ENCODE results near the gene RTRAF. TPM values are rescaled to one million over a fixed set of nuclear protein-coding genes. Genes with fewer than 3 reads are reported as not detected.

RTRAF gene
- total RNA-seq, 1 donor from 2014 or later: 155 TPM

DNA sequence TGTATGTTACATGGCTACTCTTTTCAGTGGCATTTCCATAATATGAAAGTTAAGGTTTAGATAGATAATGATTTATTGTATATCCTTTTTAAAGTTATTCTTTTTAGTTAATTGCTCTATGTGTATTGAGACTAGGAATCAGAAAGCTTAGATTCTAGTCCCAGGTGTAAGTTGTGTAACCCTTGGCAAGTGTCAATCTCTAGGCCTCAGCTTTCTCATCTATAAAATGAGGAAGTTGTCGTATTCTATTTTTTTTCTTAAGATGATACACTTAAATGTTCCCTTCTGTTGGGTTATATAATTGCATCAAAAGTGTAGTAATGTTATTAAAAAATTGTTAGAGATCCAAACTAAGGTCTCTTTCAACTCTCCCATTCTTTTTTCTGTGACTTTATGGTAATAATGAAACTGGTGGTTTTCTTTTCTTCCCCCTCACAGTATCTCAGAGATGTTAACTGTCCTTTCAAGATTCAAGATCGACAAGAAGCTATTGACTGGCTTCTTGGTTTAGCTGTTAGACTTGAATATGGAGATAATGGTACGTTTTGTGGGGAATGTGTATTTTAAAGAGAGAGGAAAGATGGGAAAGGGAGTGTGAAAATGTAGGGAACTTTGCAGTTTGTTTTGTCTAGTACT, 4.1 kb downstream of the RTRAF start:
- DNase-seq (ENCODE audit: low read depth in 2 of 2): no peak

DNA sequence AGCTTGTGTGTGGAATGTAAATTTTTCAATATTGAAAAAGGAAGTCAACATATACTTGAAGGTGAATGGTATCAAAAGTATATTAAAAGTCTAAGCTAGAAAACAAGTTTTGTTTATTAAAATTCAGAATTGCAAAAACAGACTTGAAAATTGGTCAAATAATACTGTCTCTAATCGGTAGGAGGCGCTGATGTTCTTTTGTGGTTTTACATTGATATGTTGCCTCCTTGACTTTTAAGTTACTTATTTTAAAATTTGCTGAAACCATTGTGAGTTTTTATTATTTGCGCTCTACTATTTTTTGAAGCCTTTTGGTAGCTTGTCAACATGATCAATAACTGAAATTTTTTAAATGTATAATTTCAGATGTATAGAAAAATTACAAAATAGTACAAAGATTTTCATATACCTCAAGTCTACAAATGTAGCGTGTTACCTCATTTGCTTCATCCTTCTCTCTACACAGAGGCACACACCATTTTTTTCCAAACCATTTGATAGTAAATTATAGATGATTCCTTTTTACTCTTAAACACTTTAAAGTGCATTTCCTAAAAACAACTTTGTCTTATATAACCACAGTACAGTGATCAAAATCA, 6.9 kb downstream of the RTRAF start:
- DNase-seq (ENCODE audit: low read depth in 2 of 2): peak; percentile 66 to 75

DNA sequence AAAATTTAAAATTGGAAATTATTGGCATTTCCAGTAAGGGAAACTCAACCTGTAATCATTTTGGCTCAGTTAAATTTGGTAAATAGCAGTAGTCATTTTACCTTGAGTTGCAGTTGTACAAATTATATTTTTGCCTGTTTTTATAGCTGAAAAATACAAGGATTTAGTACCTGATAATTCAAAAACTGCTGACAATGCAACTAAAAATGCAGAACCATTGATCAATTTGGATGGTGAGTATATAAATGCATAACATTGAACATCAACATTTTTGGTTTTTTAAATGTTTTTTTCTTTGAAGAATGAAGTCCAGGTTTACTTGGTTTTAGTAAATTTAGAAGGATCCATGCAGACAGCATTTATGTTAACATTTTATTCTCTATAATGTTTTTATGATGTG, 9.0 kb downstream of the RTRAF start:
- no peak for DNase-seq (ENCODE audit: low read depth in 2 of 2)

DNA sequence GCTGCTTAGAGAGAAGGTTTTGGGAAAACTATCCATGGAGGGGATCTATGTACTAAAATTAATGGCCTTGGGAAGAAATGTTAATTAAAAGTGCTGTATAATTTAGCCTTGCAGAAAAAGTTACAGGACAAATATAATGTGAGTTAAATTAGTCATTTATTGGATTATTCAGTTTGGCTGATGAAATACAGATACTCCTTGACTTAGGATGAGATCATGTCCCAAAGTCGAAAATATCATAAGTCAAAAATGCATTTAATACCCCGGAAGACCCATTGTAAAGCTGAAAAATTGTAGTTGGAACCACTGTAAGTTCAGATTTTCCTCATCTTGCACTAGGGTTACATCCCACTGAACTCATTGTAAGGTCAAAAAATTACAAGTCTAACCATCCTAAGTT, 9.7 kb downstream of the RTRAF start:
- no peak for DNase-seq (ENCODE audit: low read depth in 2 of 2)

DNA sequence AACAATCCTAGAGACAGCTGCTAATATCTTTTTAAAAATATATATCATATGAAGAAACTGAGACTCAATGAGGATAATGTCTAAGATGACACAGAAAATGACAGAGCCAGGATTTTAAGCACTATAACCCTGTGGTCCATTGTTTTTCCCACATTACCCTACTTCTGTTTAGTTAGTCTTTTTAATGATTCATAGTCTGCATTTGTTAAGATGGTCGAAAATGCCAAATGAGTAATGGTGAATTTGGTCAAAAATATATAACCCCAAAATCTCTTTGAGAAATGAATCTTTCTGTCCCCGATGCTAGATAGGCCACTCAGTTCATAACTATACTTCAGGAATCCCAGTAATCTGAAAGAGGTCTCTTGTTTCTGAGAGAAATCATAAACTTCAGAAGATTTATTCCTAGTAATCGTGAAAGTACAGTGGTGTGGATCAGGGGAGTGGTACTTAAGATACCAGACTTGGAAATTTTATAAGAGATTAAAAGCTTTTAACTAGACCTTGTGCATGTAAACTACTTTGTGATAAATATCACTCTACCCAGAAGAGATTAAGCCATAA, 10.8 kb downstream of the RTRAF start:
- no peak for DNase-seq (ENCODE audit: low read depth in 2 of 2)

DNA sequence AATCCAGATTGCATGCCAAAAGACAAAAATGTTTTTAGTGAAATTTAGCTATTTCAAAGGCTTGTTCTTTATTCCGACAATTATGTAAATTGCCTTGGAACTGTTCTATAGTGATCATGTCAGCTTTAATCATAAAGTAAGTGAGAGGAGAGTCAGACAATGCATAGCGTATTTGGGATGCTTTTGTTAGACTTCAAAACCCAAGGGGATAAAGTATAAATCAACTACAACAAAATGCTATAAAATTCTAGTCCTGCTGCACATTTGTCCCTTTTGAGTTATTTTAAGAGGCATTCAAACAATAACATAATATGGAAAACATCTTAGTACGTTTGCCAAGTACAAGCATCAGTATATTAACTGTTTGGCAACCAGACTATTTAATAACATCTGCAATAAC, 11.3 kb downstream of the RTRAF start:
- DNase-seq (ENCODE audit: low read depth in 2 of 2): no peak

DNA sequence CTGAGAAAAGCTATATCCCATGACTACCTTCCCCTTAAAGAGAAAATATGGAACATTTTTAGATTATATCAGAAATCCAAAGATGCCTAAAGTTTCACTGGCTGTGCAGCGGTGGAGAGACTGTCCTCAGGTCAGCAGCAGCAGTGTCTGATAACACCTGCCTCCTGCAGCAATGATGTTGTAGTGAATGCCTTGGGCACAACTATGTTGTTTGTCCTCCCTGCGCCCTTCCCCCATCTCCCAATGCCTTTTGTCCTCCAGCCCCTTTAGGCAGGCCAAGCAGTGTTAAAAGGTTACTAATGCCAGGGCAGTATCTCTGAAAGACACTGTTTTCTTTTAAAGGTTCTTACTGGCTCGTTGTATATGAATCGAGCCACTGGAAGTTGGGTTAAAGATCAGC, 13.2 kb downstream of the RTRAF start:
- DNase-seq (ENCODE audit: low read depth in 2 of 2): no peak

DNA sequence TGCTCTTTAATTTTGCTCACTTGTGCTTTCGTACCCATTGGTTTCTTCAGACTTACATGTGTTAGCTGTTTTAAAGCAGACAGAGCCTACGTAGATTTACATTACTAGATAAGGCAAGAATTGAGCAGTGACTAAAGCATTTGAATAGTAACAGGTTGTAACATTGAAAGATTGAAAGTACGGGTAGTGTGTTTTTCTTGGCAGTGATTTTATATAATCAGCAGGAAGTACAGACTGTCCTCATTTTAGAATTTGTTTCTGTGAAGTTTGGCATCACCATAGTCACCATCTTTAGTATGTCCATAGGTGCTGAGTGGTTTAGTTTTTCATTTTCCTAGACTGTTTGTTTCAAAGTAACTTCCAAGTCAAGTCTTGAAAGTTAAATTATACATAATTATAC, 14.0 kb downstream of the RTRAF start:
- DNase-seq (ENCODE audit: low read depth in 2 of 2): peak; percentile 52 to 88

DNA sequence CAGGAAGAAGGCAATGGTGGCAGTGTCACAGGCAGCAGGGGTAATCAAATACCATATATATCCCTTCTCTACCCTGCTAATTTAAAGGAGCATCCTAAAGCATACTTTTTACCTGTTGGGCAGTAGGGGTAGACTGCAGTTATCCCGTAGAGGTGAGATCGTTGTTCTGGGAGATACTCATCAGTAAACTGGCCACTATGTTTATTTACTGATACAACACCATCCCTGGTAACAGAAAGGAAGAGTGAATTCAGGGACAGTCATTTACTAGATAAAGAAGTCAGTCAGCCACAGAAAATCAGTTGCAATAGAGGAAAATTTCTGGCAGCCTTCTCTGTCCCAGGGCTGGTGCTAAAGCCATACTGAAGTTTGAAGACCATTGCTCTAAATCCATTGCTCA, 16.3 kb downstream of the RTRAF start:
- no peak for DNase-seq (ENCODE audit: low read depth in 2 of 2)

DNA sequence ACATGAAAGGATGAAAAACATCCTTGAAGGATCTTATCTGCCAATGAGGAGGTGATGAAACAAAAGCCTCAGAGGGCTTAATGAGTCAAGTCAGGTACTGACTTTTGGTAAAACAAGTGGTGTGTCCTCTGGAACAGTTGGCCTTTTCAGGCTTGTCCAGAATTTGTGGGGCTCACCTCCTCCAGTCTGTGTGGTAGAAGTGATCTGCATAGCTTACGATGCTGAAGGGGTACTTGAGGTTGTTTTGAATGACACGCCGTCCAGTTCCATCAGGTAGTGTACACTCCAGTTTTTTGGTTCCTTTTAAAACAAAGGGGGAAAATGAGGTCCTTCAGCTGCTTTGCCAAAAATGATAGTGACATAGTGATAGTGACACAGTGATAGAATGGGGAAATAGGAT, 17.0 kb downstream of the RTRAF start:
- DNase-seq (ENCODE audit: low read depth in 2 of 2): no peak

DNA sequence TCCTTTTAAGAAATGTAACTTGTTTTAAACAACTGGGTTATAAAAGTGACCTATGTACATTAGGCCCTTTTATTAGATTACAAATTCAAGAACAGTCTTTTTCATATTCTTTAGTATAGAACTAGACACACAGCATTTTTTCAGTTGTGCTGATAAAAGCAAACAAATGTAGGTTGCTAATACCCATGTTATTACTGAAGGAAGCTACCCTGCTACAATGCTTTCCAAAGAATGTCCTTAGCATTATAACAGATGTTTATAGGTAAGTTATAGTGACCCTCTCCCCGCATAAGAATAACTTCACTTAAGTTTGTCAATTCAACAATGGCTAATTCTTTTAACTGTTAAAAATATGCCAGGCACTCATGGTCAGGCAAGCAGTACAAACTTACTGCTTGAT, 17.9 kb downstream of the RTRAF start:
- no peak for DNase-seq (ENCODE audit: low read depth in 2 of 2)

DNA sequence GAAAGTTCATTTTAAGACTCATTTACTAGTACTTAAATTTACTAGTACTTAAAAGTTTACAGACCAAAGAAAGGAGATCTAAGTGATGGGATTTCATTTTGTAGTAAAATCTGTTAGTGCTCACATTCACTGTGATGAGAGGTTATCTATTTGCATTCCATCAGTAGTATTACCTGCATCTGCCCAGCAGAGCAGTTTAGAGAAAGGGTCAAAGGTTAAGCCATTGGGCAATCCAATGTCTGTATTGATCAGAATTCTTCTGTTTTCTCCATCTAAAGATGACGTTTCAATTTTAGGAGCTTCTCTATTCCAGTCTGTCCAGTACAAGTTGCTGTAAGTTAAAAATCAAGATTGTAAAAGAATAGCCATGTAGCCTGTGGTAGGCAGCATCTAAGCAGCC, 18.3 kb downstream of the RTRAF start:
- DNase-seq (ENCODE audit: low read depth in 2 of 2): no peak

DNA sequence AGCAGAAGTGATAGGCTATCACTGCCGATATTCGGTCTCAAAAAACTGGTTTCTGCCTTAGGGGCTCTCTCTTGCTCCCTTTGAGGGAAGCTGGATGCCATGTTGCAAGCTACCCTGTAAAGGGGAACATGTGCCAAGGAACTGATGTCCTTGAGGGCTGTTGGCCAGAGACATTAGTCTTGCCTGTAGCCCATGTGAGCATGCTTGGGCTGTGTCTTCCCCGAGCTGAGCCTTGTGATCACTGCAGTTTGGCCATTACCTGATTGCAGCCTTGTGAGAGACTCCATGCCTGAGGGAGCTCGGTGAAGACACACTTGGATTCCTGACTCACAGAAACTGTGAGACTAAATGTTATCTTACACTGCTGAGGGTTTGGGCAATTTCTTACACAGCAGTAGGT, 18.8 kb downstream of the RTRAF start:
- no peak for DNase-seq (ENCODE audit: low read depth in 2 of 2)

DNA sequence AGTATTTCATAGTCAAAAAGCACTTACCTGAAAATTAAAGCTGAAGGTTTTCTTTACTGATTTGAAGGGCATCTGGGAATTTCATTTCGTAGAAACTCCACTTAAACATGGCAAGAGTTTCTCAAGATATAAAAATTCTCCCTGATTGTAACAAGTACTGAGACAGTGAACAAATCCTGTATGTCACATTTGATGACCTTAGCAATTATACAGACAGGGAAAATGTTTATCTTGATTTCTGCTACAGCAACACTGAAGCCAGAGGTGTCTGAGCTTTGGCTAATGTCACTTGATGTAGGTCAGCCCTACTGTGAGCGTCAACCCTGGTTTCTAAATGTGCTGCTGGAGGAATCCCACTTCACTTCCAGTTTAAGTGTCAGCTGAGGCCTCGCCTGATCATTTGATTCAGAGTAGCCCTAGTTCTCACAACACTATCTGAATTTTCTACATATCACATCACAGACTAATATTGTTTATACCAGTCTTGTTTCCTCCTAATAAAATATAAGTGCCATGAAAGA, 20.9 kb downstream of the RTRAF start:
- DNase-seq (ENCODE audit: low read depth in 2 of 2): no peak

DNA sequence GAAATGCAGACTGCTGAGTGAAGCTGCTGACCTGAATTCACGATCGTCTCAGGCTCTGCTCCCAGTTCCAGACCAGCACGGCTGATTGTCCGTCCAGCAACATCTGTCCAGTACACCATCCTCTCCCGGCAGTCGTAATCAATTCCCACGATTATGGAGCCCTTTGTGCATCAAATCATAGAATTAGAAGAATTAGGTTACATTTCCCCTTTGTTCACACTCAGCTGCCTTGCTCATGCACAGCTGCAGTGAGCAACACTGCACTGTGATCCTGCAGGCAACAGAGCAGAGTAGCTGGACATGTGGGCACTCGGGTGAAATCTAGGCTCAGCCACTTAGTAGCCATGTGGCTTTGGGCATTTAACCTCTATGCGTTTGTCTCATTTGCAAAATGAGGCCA, 22.2 kb downstream of the RTRAF start:
- no peak for DNase-seq (ENCODE audit: low read depth in 2 of 2)

DNA sequence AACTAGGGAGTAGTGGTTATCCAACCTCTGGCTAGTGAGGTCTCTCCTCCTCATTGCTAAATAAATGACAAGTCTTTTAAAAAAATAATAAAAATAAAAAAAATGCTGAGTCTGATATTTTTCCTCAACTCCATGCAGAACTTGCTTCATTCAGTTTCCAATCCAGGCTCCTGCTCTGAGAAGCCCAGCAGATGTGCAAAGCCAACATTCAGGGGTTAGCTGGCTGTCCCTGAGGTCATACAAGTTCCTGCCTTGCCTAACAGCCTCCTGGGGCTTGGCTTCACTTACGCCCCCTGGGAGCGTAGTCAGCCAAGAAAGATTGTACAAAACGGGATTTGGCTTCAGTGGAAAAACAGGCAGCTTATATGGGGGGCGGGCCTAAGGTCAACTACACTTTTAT, 23.3 kb downstream of the RTRAF start:
- no peak for DNase-seq (ENCODE audit: low read depth in 2 of 2)

DNA sequence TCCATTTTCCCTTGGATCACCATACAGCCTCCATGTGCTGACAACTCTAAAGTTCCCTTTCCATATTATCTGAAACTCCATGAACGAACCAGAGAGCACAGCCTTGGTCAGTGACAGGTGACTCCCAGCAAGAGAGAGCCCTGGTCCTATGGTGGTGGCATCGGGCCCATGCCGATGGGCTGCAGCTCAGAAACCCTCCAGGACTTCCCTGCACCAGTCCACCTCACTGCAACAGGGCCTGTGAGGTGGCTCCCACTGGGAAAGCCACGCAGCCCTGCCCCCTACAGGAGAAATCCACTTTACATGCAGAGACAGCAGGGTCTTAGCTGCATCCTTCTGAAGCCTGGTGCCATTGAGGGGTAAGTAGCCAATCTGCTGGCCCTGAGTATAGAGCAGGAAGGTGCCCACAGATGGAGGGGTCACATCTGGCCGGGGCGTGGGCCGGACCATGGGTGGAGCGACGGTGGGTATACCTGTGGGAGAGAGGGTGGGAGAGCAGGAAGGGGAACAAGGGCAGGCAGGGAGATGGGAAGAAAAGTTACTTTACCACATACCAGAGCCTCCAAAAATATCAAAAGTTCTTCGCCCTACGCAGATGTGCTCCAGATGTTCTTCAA, 24.7 kb downstream of the RTRAF start:
- no peak for DNase-seq (ENCODE audit: low read depth in 2 of 2)

DNA sequence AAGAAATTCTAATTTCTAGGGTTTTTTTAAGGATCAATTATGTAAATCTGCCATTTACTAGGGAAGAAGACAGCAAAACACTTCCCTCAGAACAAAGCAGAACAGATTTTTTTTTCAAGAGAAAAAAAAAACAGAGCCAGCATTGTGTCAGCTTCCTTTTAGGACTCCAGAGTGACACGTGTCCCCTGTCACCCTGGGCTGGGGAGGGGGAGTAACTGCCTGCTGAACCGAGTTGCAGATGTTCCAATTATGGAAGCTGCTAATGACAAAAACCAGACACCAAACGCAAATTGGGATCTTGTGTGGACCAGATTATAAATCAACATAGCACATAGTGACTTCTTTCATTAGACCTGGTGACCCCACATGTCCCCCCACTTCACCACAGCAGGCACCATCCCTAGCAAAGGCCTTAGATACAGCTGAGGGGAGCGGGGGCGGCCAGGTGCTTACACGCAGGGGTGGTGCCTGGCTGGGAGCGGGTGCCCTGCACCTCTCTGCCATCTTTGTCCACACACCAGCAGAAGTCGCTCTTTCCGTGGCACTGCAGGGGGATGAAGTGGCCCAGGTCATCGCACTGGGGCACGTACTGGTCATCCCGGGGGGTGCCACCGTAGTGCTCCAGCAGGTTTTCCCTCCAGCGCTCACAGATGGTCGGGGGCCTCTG, 25.4 kb downstream of the RTRAF start:
- DNase-seq (ENCODE audit: low read depth in 2 of 2): peak in 1 of 2 donors; percentile 50

DNA sequence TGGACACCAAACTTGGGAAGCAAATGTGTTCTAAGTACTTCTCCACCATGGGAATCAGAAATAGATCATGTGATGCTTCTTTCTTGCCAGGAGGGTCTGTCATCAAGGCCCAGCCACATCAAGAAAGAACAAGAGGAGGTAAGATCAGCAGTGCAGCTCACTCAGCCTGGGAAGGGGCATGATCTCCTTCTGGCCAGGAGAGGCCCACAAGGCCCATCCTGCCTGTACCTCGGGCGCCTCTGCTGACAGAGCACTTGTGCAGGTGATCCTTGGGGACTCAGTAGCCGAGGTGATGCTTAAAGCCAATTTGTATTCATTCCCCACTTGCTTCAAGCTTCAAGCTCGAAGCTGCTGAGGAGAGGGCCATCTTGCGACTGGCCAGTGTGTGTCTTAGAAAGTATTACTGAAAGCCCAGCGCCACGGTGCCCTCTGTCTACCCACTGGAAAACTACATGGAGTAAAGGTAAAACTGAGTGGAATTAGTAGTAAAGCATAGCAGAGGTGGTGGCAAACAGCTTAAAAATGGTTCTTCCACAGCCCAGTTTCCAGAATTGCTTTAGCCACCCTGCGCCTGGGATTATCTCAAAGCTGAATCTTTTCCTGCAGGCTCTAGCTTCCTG, 26.2 kb downstream of the RTRAF start:
- DNase-seq (ENCODE audit: low read depth in 2 of 2): peak; percentile 35 to 40

DNA sequence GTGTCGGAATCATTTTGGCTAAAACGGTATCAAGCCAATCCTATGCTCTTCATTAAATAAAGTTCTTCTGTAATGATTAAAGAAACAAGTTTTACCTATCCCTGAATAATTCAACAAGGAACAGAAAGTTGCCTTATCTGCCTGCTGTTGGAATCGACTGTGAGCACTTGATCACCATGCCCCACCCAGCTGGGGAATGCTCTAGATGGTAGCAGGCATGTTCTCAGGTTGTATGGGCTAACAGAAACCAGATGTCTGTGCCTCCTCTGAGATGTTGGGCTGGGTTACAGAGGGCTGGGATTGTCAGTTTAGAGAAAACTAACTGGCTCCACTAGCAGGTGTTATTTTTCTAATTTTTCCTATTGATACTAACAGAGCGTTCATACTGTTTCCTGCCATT, 28.9 kb downstream of the RTRAF start:
- no peak for DNase-seq (ENCODE audit: low read depth in 2 of 2)

DNA sequence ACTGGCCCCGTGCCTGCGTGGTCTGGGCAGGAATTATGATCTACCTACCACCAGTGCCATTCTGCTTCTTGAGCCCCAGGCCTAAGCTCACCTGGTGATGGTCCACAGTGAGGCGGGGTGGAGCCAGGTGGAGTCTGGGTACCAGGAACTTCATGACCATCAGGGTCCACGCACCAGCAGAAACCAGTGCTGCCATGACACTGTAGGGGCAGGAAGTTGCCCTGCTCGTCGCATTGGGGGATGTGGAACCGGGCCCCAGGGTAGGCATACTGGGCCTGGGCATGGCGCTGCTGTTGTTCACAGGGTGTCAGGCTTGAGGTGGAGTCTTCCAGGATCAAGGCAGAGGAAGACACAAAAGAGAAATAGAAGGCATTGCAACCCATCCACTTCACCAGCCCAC, 29.6 kb downstream of the RTRAF start:
- no peak for DNase-seq (ENCODE audit: low read depth in 2 of 2)
